ENCODE measurements around the gene LDHD.

DNA sequence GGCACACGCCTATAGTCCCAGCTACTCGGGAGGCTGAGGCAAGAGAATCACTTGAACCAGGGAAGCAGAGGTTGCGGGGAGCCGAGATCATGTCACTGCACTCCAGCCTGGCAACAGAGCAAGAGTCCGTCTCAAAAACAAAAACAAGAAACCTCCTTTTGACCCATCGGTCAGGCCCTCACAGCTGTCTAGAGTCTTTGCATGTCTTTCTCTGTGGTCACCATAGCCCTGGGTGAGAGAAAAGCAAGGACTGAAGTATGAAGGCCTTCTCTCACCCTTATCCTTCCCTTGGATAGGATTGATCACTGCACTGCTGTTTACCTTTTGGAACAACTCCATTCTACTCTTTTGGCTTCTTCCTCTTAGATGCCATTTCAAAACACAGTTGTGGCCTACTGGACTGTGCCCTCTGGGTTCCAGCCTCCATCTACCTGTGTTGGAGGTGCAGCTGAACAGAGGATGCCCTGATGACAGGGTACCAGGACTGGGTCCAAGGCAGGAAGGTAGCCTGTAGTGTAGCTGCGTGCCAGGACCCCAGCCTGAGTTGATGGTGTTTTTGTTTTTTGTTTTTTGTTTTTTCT is 37.1 kb downstream of the LDHD start:
- TF ChIP-seq, protein P1, sequence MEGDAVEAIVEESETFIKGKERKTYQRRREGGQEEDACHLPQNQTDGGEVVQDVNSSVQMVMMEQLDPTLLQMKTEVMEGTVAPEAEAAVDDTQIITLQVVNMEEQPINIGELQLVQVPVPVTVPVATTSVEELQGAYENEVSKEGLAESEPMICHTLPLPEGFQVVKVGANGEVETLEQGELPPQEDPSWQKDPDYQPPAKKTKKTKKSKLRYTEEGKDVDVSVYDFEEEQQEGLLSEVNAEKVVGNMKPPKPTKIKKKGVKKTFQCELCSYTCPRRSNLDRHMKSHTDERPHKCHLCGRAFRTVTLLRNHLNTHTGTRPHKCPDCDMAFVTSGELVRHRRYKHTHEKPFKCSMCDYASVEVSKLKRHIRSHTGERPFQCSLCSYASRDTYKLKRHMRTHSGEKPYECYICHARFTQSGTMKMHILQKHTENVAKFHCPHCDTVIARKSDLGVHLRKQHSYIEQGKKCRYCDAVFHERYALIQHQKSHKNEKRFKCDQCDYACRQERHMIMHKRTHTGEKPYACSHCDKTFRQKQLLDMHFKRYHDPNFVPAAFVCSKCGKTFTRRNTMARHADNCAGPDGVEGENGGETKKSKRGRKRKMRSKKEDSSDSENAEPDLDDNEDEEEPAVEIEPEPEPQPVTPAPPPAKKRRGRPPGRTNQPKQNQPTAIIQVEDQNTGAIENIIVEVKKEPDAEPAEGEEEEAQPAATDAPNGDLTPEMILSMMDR (IDR thresholded peaks at IDR 0.05): no peak
- TF ChIP-seq POLR2A (IDR thresholded peaks at IDR 0.05): no peak
